ENCODE results near the gene RYK.
"Not testable (repeated sequence)": the region's sequence is repeated elsewhere in the genome, so short reads cannot be mapped to it uniquely, and the experiment has no call there.

GRCh38 chr3:134199880-134200279, 50.8 kb downstream of the RYK start:
- not testable (repeated sequence) for TF ChIP-seq MYC (IDR thresholded peaks at IDR 0.05; ENCODE audit: borderline replicate concordance, low read length); CTCF (IDR thresholded peaks at IDR 0.05); POLR2A (IDR thresholded peaks at IDR 0.05; ENCODE audit: low read length); MAFK (IDR thresholded peaks at IDR 0.05; ENCODE audit: partially characterized antibody); CEBPB (IDR thresholded peaks at IDR 0.05); REST (IDR thresholded peaks at IDR 0.05); MAX (IDR thresholded peaks at IDR 0.05); SMC3 (IDR thresholded peaks at IDR 0.05); RFX5 (IDR thresholded peaks at IDR 0.05); NR3C1 (IDR thresholded peaks at IDR 0.05)
- TF ChIP-seq, protein P1, sequence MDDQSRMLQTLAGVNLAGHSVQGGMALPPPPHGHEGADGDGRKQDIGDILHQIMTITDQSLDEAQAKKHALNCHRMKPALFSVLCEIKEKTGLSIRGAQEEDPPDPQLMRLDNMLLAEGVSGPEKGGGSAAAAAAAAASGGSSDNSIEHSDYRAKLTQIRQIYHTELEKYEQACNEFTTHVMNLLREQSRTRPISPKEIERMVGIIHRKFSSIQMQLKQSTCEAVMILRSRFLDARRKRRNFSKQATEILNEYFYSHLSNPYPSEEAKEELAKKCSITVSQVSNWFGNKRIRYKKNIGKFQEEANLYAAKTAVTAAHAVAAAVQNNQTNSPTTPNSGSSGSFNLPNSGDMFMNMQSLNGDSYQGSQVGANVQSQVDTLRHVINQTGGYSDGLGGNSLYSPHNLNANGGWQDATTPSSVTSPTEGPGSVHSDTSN (IDR thresholded peaks at IDR 0.05): not testable (repeated sequence)
- TF ChIP-seq, protein P2, sequence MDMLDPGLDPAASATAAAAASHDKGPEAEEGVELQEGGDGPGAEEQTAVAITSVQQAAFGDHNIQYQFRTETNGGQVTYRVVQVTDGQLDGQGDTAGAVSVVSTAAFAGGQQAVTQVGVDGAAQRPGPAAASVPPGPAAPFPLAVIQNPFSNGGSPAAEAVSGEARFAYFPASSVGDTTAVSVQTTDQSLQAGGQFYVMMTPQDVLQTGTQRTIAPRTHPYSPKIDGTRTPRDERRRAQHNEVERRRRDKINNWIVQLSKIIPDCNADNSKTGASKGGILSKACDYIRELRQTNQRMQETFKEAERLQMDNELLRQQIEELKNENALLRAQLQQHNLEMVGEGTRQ (IDR thresholded peaks at IDR 0.05): not testable (repeated sequence)

Measured in A549 (cell line).